SK-N-SH treated with all-trans-retinoic acid at 6 μM for 48 hours (cell line): Measurements from ENCODE around the gene SKOR1.

ENCODE experiments used
- ATAC-seq: fragments of 200-7000 bp; cut with Tn5 transposase; 3 replicates; pipeline ENCODE4 v1.9.1; 2020; ENCODE audit warnings: mild to moderate bottlenecking, moderate library complexity
- BACH2 ChIP-seq: fragments of 250-450 bp; sonication (Bioruptor Pico); IDR thresholded peaks from 2 replicates; pipeline ENCODE4 v1.9.0; 2021; ENCODE audit warnings: mild to moderate bottlenecking, borderline replicate concordance
- CREB5 ChIP-seq: fragments of 250-450 bp; sonication (Bioruptor Pico); IDR thresholded peaks from 2 replicates; pipeline ENCODE4 v1.5.1; 2020; ENCODE audit warnings: low read depth, mild to moderate bottlenecking, moderate library complexity
- CSDC2 ChIP-seq: fragments of 250-450 bp; sonication (Bioruptor Pico); IDR thresholded peaks from 2 replicates; pipeline ENCODE4 v1.5.0; 2020; ENCODE audit warnings: mild to moderate bottlenecking, moderate library complexity
- CSRNP3 ChIP-seq: fragments of 250-450 bp; sonication (Bioruptor Pico); IDR thresholded peaks from 2 replicates; pipeline ENCODE4 v1.5.1; 2021; ENCODE audit warnings: mild to moderate bottlenecking, moderate library complexity
- ESRRG ChIP-seq: fragments of 250-450 bp; sonication (Bioruptor Pico); IDR thresholded peaks from 2 replicates; pipeline ENCODE4 v1.6.1; 2021; ENCODE audit warnings: mild to moderate bottlenecking
- GLIS3 ChIP-seq: fragments of 250-450 bp; sonication (Bioruptor Pico); IDR thresholded peaks from 2 replicates; pipeline ENCODE4 v1.5.0; 2020; ENCODE audit warnings: mild to moderate bottlenecking, moderate library complexity
- OSR1 ChIP-seq: fragments of 250-450 bp; sonication (Bioruptor Pico); IDR thresholded peaks from 2 replicates; pipeline ENCODE4 v1.8.0; 2022; ENCODE audit warnings: moderate library complexity, mild to moderate bottlenecking, inconsistent platforms
- PATZ1 ChIP-seq: fragments of 250-450 bp; sonication (Bioruptor Pico); IDR thresholded peaks from 2 replicates; pipeline ENCODE4 v1.8.0; 2020; ENCODE audit warnings: mild to moderate bottlenecking, moderate library complexity, borderline replicate concordance
- PPARA ChIP-seq: fragments of 250-450 bp; sonication (Bioruptor Pico); IDR thresholded peaks from 2 replicates; pipeline ENCODE4 v1.5.0; 2020; ENCODE audit warnings: mild to moderate bottlenecking, borderline replicate concordance
- SNAI2 ChIP-seq: fragments of 250-450 bp; sonication (Bioruptor Pico); IDR thresholded peaks from 2 replicates; pipeline ENCODE4 v1.5.0; 2020; ENCODE audit warnings: mild to moderate bottlenecking, moderate library complexity
- TCF4 ChIP-seq: fragments of 250-450 bp; sonication (Bioruptor Pico); IDR thresholded peaks from 2 replicates; pipeline ENCODE4 v1.8.0; 2021; ENCODE audit warnings: mild to moderate bottlenecking, moderate library complexity, borderline replicate concordance
- TOX ChIP-seq: fragments of 250-450 bp; sonication (Bioruptor Pico); IDR thresholded peaks from 2 replicates; pipeline ENCODE4 v1.8.0; 2021; ENCODE audit warnings: mild to moderate bottlenecking, moderate library complexity, borderline replicate concordance
- ZC3H10 ChIP-seq: fragments of 250-450 bp; sonication (Bioruptor Pico); IDR thresholded peaks from 2 replicates; pipeline ENCODE4 v1.5.1; 2021; ENCODE audit warnings: mild to moderate bottlenecking, moderate library complexity
- ZFP3 ChIP-seq: fragments of 250-450 bp; sonication (Bioruptor Pico); IDR thresholded peaks from 2 replicates; pipeline ENCODE4 v1.5.0; 2020; ENCODE audit warnings: mild to moderate bottlenecking, moderate library complexity
- ZNF565 ChIP-seq: fragments of 450-650 bp; formaldehyde crosslinking; conservative IDR thresholded peaks from 2 replicates; pipeline ENCODE4 v1.5.0; 2020; ENCODE audit warnings: low read depth, mild to moderate bottlenecking, moderate library complexity
- ZNF70 ChIP-seq: fragments of 450-650 bp; formaldehyde crosslinking; IDR thresholded peaks from 2 replicates; pipeline ENCODE4 v1.5.0; 2020; ENCODE audit warnings: mild to moderate bottlenecking, moderate library complexity
- ZNF8 ChIP-seq: fragments of 450-650 bp; formaldehyde crosslinking; IDR thresholded peaks from 2 replicates; pipeline ENCODE4 v1.5.0; 2020; ENCODE audit warnings: mild to moderate bottlenecking, moderate library complexity
- TF ChIP-seq, protein P1 (sequence below): fragments of 250-450 bp; sonication (Bioruptor Pico); IDR thresholded peaks from 2 replicates; pipeline ENCODE4 v1.5.0; 2020; ENCODE audit warnings: mild to moderate bottlenecking, moderate library complexity
- TF ChIP-seq, protein P2 (sequence below): fragments of 250-450 bp; sonication (Bioruptor Pico); IDR thresholded peaks from 2 replicates; pipeline ENCODE4 v1.8.0; 2021; ENCODE audit warnings: low read depth, mild to moderate bottlenecking, moderate library complexity, borderline replicate concordance

The SKOR1 gene

DNA sequence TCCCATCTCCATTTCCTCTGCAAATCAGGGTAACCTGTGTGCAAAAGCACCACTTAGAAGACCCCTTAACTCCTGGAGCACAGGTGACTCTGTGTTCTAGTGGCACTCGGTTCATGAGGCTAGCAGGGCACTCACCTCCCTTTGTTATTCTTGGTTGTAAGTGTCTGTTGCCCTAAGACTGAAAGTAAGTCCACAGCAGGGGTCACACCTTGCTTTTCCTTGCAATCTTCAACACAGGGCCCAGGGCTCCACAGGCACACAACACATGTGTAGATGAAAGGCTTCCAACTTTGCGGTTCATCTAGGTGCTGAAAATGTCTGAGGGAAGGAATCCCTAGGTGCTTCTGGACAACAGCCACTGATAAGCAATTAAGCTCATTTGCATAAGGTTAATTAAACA, 11.6 kb downstream of the SKOR1 start (continued):
- no peak for TF ChIP-seq TOX (CRISPR knock-in tag)
- no peak for TF ChIP-seq ESRRG (CRISPR knock-in tag)
- TF ChIP-seq GLIS3 (CRISPR knock-in tag) = no peak
- no peak for TF ChIP-seq ZFP3 (CRISPR knock-in tag)
- no peak for TF ChIP-seq ZNF8 (CRISPR knock-in tag)
- TF ChIP-seq TCF4 (CRISPR knock-in tag) = no peak
- no peak for TF ChIP-seq ZC3H10 (CRISPR knock-in tag)
- no peak for TF ChIP-seq ZNF565 (CRISPR knock-in tag)
- TF ChIP-seq BACH2 (CRISPR knock-in tag) = no peak

DNA sequence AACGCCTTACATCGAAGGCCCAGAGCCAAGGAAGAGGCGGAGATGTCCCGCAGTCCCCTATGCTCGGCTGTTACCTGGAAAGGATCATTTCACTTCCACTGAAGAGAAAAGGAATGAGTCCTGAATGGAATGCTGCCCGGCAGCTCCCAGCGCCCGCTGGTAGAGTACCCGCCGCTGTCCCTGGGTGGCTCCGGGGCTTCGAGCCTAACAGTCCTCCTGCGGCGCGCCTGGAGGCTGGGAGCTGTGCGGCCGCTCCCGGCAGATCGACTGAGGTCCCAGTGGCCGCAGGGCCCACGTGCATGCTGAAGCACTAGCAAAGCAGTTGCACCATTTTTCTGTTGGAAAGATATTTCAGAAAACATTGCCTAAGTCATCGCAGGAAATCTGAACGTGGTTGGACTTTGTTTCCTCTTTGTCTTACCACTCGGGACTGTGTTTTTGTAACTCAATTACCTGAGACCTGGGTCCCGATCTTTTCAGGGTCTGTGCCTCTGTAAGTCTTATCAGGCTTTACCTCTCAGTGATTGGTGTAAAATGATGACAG, 13.6 kb downstream of the SKOR1 start:
- peak; percentile 6; the same call in 1 of the 3 replicates for ATAC-seq

GRCh38 chr15:67839499-67839928, 14.2 kb downstream of the SKOR1 start:
- TF ChIP-seq PPARA (CRISPR knock-in tag) (no peak), TCF4 (CRISPR knock-in tag) (no peak), PATZ1 (no peak), ZNF70 (CRISPR knock-in tag) (no peak), CSRNP3 (no peak), ZNF8 (CRISPR knock-in tag) (no peak), CSDC2 (CRISPR knock-in tag) (no peak), BACH2 (CRISPR knock-in tag) (no peak), ZFP3 (CRISPR knock-in tag) (no peak), GLIS3 (CRISPR knock-in tag) (no peak), CREB5 (CRISPR knock-in tag) (no peak), ZC3H10 (CRISPR knock-in tag) (no peak), SNAI2 (CRISPR knock-in tag) (no peak), OSR1 (CRISPR knock-in tag) (no peak), TOX (CRISPR knock-in tag) (no peak)
- TF ChIP-seq, protein P1, sequence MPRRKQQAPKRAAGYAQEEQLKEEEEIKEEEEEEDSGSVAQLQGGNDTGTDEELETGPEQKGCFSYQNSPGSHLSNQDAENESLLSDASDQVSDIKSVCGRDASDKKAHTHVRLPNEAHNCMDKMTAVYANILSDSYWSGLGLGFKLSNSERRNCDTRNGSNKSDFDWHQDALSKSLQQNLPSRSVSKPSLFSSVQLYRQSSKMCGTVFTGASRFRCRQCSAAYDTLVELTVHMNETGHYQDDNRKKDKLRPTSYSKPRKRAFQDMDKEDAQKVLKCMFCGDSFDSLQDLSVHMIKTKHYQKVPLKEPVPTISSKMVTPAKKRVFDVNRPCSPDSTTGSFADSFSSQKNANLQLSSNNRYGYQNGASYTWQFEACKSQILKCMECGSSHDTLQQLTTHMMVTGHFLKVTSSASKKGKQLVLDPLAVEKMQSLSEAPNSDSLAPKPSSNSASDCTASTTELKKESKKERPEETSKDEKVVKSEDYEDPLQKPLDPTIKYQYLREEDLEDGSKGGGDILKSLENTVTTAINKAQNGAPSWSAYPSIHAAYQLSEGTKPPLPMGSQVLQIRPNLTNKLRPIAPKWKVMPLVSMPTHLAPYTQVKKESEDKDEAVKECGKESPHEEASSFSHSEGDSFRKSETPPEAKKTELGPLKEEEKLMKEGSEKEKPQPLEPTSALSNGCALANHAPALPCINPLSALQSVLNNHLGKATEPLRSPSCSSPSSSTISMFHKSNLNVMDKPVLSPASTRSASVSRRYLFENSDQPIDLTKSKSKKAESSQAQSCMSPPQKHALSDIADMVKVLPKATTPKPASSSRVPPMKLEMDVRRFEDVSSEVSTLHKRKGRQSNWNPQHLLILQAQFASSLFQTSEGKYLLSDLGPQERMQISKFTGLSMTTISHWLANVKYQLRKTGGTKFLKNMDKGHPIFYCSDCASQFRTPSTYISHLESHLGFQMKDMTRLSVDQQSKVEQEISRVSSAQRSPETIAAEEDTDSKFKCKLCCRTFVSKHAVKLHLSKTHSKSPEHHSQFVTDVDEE (CRISPR knock-in tag) = no peak
- TF ChIP-seq, protein P2, sequence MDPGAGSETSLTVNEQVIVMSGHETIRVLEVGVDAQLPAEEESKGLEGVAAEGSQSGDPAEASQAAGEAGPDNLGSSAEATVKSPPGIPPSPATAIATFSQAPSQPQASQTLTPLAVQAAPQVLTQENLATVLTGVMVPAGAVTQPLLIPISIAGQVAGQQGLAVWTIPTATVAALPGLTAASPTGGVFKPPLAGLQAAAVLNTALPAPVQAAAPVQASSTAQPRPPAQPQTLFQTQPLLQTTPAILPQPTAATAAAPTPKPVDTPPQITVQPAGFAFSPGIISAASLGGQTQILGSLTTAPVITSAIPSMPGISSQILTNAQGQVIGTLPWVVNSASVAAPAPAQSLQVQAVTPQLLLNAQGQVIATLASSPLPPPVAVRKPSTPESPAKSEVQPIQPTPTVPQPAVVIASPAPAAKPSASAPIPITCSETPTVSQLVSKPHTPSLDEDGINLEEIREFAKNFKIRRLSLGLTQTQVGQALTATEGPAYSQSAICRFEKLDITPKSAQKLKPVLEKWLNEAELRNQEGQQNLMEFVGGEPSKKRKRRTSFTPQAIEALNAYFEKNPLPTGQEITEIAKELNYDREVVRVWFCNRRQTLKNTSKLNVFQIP (CRISPR knock-in tag) = no peak
- TF ChIP-seq, all 23 proteins: peak for 0
- ATAC-seq = peak; percentile 61

More for the DNA sequence above, 13.6 kb downstream of the SKOR1 start:
- TF ChIP-seq, protein P2 (CRISPR knock-in tag) = no peak
- TF ChIP-seq GLIS3 (CRISPR knock-in tag) (no peak), ZFP3 (CRISPR knock-in tag) (no peak), ZNF8 (CRISPR knock-in tag) (no peak), PATZ1 (no peak), ZC3H10 (CRISPR knock-in tag) (no peak), TOX (CRISPR knock-in tag) (no peak), ZNF565 (CRISPR knock-in tag) (no peak)
